Measurements from ENCODE around the gene CALN1. TPM values are rescaled to one million over a fixed set of nuclear protein-coding genes. Genes with fewer than 3 reads are reported as not detected.
"Not testable (repeated sequence)": the region's sequence is repeated elsewhere in the genome, so short reads cannot be mapped to it uniquely, and the experiment has no call there.

The CALN1 gene
- polyA plus RNA-seq, 4 donors = under 0.01 to 0.07 (median 0.06) TPM; not detected in 1

- H3K4me1 ChIP-seq (ENCODE audit: control insufficient read depth in 3 of 3, insufficient read depth in 2 of 3, low read depth in 1 of 3, low read length in 2 of 3) = no peaks in the 10 kb centered on the region
- no peak overlapping the region for H3K4me3 ChIP-seq (ENCODE audit: low read depth in 1 of 3, low read length in 3 of 3)
- H3K36me3 ChIP-seq (ENCODE audit: control insufficient read depth in 3 of 3, insufficient read depth in 2 of 3, low read depth in 1 of 3, low read length in 3 of 3) = no peaks in the 10 kb centered on the region
- WGBS, 3 donors = 69 to 88% (median 74%) methylated on average over 1 of the region's 1 CpG
- FAIRE-seq (no peak), DNase-seq (no peak)
- no peak overlapping the region for H3K27ac ChIP-seq (ENCODE audit: low read depth in 1 of 3, low read length in 2 of 3)
- no peaks in the 10 kb centered on the region for H3K9me3 ChIP-seq (ENCODE audit: control insufficient read depth in 2 of 2, insufficient read depth in 1 of 2, low read depth in 1 of 2, low read length in 1 of 2)
- no peaks in the 10 kb centered on the region for H3K27me3 ChIP-seq (ENCODE audit: control insufficient read depth in 3 of 3, insufficient read depth in 3 of 3, low read length in 3 of 3)
Observed at GRCh38 chr7:72345208-72345727, 66.9 kb downstream of the CALN1 start.

DNA sequence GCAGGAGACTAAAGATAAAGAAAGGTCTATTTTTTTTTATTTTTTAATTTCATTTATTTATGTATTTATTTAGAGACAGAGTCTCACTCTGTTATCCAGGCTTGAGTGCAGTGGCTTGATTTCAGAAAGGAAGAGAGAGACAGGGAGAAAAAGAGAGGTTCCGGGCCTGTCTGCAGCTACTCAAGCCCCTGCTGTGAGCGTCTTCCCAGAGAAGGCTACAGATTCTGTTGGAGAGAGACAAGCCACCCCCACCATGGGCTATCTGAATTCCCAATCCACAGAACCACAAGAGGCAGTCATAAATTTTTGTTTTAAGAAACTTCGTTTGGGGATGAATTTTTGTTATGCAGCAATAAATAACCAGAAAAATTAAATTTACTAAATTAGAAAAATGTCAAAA lies 68.1 kb downstream of the CALN1 start:
- FAIRE-seq = no peak
- Histone ChIP-seq H3K27me3 (ENCODE audit: control insufficient read depth in 3 of 3, insufficient read depth in 3 of 3, low read length in 3 of 3) (no peaks in the 10 kb centered on the region), H3K36me3 (ENCODE audit: control insufficient read depth in 3 of 3, insufficient read depth in 2 of 3, low read depth in 1 of 3, low read length in 3 of 3) (no peaks in the 10 kb centered on the region), H3K27ac (ENCODE audit: low read depth in 1 of 3, low read length in 2 of 3) (no peak overlapping the region), H3K9me3 (ENCODE audit: control insufficient read depth in 2 of 2, insufficient read depth in 1 of 2, low read depth in 1 of 2, low read length in 1 of 2) (no peaks in the 10 kb centered on the region), H3K4me1 (ENCODE audit: control insufficient read depth in 3 of 3, insufficient read depth in 2 of 3, low read depth in 1 of 3, low read length in 2 of 3) (no peaks in the 10 kb centered on the region), H3K4me3 (ENCODE audit: low read depth in 1 of 3, low read length in 3 of 3) (no peak overlapping the region)
- DNase-seq = no peak
- WGBS, 3 donors = 58 to 74% (median 62%) methylated on average over 3 of the region's 3 CpGs

DNA sequence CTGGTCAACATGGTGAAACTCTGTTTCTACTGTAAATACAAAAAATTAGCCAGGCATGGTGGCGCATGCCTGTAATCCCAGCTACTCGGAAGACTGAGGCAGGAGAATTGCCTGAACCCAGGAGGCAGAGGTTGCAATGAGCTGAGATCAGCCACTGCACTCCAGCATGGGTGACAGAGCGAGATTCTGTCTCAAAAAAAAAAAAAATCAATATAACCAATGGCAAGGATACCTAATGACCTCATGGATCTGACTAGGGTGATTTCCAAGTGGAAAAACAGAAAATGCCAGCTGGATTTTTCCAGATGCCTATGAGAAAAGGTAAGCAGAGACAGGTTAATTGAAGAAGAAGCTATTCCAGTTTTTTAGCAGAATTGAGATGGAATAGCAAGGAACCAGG lies 68.8 kb downstream of the CALN1 start:
- not testable (repeated sequence) for H3K4me1 ChIP-seq (ENCODE audit: control insufficient read depth in 3 of 3, insufficient read depth in 2 of 3, low read depth in 1 of 3, low read length in 2 of 3); FAIRE-seq; H3K27me3 ChIP-seq (ENCODE audit: control insufficient read depth in 3 of 3, insufficient read depth in 3 of 3, low read length in 3 of 3); H3K36me3 ChIP-seq (ENCODE audit: control insufficient read depth in 3 of 3, insufficient read depth in 2 of 3, low read depth in 1 of 3, low read length in 3 of 3); DNase-seq; H3K27ac ChIP-seq (ENCODE audit: low read depth in 1 of 3, low read length in 2 of 3); H3K9me3 ChIP-seq (ENCODE audit: control insufficient read depth in 2 of 2, insufficient read depth in 1 of 2, low read depth in 1 of 2, low read length in 1 of 2); H3K4me3 ChIP-seq (ENCODE audit: low read depth in 1 of 3, low read length in 3 of 3)
- 57 to 78% (median 68%) methylated on average over 3 of the region's 3 CpGs for WGBS, 3 donors

DNA sequence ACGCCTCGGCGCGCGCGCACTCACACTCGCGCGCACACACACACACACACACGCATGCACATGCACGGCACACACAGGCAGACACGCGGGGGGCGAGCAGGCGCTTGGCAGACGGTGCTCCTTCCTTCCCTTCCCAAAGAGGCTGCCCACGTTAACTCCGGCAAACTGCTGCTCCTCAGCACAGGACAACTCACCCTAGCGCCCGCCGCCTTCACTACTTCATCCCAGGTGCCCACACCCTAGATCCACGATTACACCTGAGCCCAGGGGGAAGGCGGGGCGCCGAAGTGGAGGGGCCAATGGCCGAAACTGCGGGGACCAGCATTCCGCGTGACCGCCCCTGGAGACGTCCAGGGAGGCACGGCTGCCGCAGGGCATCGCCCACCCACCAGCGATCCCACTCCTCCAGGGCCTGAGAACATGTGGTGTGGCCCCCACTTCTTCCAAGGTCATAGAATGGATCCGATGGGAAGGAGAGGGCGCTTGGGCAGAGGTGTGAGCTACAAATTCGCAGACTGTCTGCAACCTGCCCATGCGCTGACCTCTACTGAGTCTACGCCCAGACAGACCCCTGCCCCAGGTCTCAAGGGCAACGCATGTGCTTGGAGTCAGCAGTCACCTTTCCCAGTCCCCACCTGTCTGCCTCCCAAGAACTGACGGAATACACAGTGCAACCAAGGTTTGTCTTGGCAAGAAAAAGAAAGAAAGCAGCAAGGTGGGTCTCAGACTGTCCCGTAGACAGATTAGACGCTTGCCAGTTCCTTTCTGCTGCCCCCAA lies 74.6 kb downstream of the CALN1 start:
- no peak overlapping the region for H3K27ac ChIP-seq (ENCODE audit: low read depth in 1 of 3, low read length in 2 of 3)

DNA sequence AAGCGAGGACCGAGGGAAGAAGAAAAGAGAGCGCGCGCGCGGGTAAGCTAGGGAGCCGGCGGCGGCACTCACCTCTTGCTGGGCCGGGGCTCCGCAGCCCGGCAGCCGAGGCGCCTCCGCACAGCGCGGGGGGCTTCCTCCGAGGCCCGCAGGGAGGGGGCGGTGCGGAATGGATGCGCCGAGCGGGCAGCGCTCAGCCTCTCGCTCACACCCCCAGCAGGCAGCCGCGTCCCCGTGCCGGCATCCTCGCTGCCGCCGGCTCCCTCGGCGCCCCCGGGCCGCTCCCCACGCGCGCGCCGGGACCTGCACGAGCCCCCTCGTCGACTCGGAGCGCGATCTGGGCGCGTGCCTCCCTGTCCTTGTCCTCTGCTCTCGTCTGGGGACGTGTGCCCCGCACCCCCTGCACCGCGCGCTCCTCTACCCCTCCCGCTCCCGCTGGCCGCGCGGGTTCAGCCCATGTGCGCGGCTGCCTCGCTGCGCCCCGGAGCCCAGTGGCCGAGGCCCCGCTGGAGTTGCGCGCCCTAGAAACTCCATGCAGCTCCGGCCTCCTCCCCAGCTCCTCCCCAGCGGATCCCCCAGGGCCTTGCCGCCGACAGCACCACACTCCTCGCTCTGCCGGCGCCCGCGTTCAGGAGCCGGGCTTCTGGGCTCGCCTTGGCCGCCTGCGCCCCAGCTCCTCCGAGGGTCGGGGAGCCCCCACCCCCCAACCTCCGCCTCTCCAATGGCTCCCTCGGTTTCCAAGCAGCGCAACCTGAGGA lies 75.3 kb downstream of the CALN1 start:
- peaks cover 6 to 36% (median 18%) of the 10 kb centered on the region in 3 donors for H3K27me3 ChIP-seq (ENCODE audit: control insufficient read depth in 3 of 3, insufficient read depth in 3 of 3, low read length in 3 of 3)
- no peak for DNase-seq
- no peak for FAIRE-seq
- H3K4me3 ChIP-seq (ENCODE audit: low read depth in 1 of 3, low read length in 3 of 3) = no peak overlapping the region
- H3K36me3 ChIP-seq (ENCODE audit: control insufficient read depth in 3 of 3, insufficient read depth in 2 of 3, low read depth in 1 of 3, low read length in 3 of 3) = no peaks in the 10 kb centered on the region
- no peaks in the 10 kb centered on the region for H3K4me1 ChIP-seq (ENCODE audit: control insufficient read depth in 3 of 3, insufficient read depth in 2 of 3, low read depth in 1 of 3, low read length in 2 of 3)
- WGBS, 3 donors = 1 to 11% (median 6%) methylated on average over 61 to 89 of the region's 89 CpGs
- H3K9me3 ChIP-seq (ENCODE audit: control insufficient read depth in 2 of 2, insufficient read depth in 1 of 2, low read depth in 1 of 2, low read length in 1 of 2) = peaks cover 0 to 5% of the 10 kb centered on the region in 2 donors
- H3K27ac ChIP-seq (ENCODE audit: low read depth in 1 of 3, low read length in 2 of 3) = no peak overlapping the region

More for the DNA sequence above, 74.6 kb downstream of the CALN1 start:
- Histone ChIP-seq H3K4me1 (ENCODE audit: control insufficient read depth in 3 of 3, insufficient read depth in 2 of 3, low read depth in 1 of 3, low read length in 2 of 3) (no peaks in the 10 kb centered on the region), H3K36me3 (ENCODE audit: control insufficient read depth in 3 of 3, insufficient read depth in 2 of 3, low read depth in 1 of 3, low read length in 3 of 3) (no peaks in the 10 kb centered on the region), H3K27me3 (ENCODE audit: control insufficient read depth in 3 of 3, insufficient read depth in 3 of 3, low read length in 3 of 3) (peaks cover 6 to 35% (median 18%) of the 10 kb centered on the region in 3 donors), H3K4me3 (ENCODE audit: low read depth in 1 of 3, low read length in 3 of 3) (no peak overlapping the region), H3K9me3 (ENCODE audit: control insufficient read depth in 2 of 2, insufficient read depth in 1 of 2, low read depth in 1 of 2, low read length in 1 of 2) (no peaks in the 10 kb centered on the region)
- FAIRE-seq = no peak
- WGBS, 3 donors = 8 to 14% (median 12%) methylated on average over 37 to 44 of the region's 44 CpGs
- no peak for DNase-seq

GRCh38 chr7:72336382-72336631 lies 75.8 kb downstream of the CALN1 start:
- Histone ChIP-seq H3K4me3 (ENCODE audit: low read depth in 1 of 3, low read length in 3 of 3) (no peak overlapping the region), H3K36me3 (ENCODE audit: control insufficient read depth in 3 of 3, insufficient read depth in 2 of 3, low read depth in 1 of 3, low read length in 3 of 3) (no peaks in the 10 kb centered on the region), H3K9me3 (ENCODE audit: control insufficient read depth in 2 of 2, insufficient read depth in 1 of 2, low read depth in 1 of 2, low read length in 1 of 2) (peaks cover 0 to 5% of the 10 kb centered on the region in 2 donors), H3K27me3 (ENCODE audit: control insufficient read depth in 3 of 3, insufficient read depth in 3 of 3, low read length in 3 of 3) (peaks cover 6 to 36% (median 18%) of the 10 kb centered on the region in 3 donors), H3K4me1 (ENCODE audit: control insufficient read depth in 3 of 3, insufficient read depth in 2 of 3, low read depth in 1 of 3, low read length in 2 of 3) (no peaks in the 10 kb centered on the region), H3K27ac (ENCODE audit: low read depth in 1 of 3, low read length in 2 of 3) (no peak overlapping the region)
- 2 to 12% (median 9%) methylated on average over 20 to 21 of the region's 21 CpGs for WGBS, 3 donors
- no peak for FAIRE-seq
- DNase-seq = no peak

DNA sequence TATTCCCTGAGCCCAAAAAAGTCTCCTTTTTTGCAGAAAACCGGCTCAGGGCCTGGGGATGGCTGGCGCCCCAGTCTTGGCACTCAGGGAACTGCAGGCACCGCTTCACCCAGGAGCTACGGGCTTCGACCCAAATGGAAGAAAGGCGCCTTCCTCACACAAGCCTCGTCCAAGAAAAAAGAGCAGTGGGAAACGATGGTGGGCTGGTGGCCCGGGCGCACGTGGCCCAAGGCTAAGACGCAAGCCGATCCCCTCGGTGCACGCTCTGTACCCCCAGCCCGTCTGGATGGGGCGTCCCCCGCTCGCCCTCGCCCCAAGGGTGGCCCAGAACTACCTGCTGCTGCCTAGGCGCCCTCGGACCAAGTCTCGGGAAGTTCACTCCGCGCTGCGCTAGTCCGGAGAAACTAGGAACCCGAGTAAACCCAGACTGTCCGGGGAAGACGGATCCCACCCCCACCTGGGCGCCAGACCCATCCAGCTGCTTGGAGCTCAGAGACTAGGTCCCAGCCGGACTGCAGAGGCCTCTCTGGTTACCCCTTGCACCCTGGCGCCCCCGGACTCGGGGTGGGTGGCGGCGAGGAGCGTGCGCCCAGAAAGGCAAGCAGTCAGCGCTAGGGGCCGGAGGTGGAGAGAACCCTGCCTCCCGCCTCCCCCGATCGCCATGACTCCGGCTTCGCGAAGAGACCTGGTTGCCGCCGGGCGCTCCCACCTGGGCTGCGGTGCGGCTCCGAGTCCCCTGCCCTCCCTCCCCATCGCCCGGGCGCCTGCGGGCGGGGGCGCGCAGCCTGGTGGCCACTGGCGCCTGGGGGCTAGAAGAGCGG lies 76.4 kb downstream of the CALN1 start:
- FAIRE-seq (no peak), DNase-seq (no peak)
- Histone ChIP-seq H3K4me3 (ENCODE audit: low read depth in 1 of 3, low read length in 3 of 3) (no peak overlapping the region), H3K4me1 (ENCODE audit: control insufficient read depth in 3 of 3, insufficient read depth in 2 of 3, low read depth in 1 of 3, low read length in 2 of 3) (no peaks in the 10 kb centered on the region), H3K9me3 (ENCODE audit: control insufficient read depth in 2 of 2, insufficient read depth in 1 of 2, low read depth in 1 of 2, low read length in 1 of 2) (peaks cover 0 to 5% of the 10 kb centered on the region in 2 donors), H3K27me3 (ENCODE audit: control insufficient read depth in 3 of 3, insufficient read depth in 3 of 3, low read length in 3 of 3) (peaks cover 6 to 36% (median 18%) of the 10 kb centered on the region in 3 donors), H3K36me3 (ENCODE audit: control insufficient read depth in 3 of 3, insufficient read depth in 2 of 3, low read depth in 1 of 3, low read length in 3 of 3) (no peaks in the 10 kb centered on the region), H3K27ac (ENCODE audit: low read depth in 1 of 3, low read length in 2 of 3) (no peak overlapping the region)
- WGBS, 3 donors = 3 to 19% (median 15%) methylated on average over 43 to 62 of the region's 62 CpGs

DNA sequence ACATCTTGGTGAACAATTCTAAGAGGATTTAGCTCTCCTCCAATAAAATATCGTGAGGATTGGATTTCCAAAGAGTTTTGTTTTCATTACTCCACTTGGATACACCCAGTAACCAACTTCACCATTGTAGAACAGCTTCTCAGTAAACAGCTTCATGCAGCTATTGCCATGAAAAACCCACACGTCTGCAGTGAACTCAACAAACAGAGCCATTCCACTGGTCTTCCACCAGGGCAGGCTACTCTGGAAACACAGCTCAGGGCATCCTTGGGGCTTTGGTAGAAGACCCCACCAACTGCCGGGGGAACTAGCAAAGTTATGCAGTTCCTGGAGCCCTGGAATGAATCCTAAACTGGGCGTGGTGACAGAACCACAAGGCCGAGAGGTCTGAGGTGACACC lies 77.4 kb downstream of the CALN1 start:
- Histone ChIP-seq H3K4me1 (ENCODE audit: control insufficient read depth in 3 of 3, insufficient read depth in 2 of 3, low read depth in 1 of 3, low read length in 2 of 3) (no peaks in the 10 kb centered on the region), H3K27ac (ENCODE audit: low read depth in 1 of 3, low read length in 2 of 3) (no peak overlapping the region), H3K36me3 (ENCODE audit: control insufficient read depth in 3 of 3, insufficient read depth in 2 of 3, low read depth in 1 of 3, low read length in 3 of 3) (no peaks in the 10 kb centered on the region), H3K27me3 (ENCODE audit: control insufficient read depth in 3 of 3, insufficient read depth in 3 of 3, low read length in 3 of 3) (peaks cover 6 to 36% (median 18%) of the 10 kb centered on the region in 3 donors), H3K9me3 (ENCODE audit: control insufficient read depth in 2 of 2, insufficient read depth in 1 of 2, low read depth in 1 of 2, low read length in 1 of 2) (peaks cover 0 to 5% of the 10 kb centered on the region in 2 donors), H3K4me3 (ENCODE audit: low read depth in 1 of 3, low read length in 3 of 3) (no peak overlapping the region)
- 48 to 60% (median 59%) methylated on average over 5 of the region's 5 CpGs for WGBS, 3 donors
- FAIRE-seq = no peak
- no peak for DNase-seq
